ENCODE measurements around the gene GAGE13. TPM values are rescaled to one million over a fixed set of nuclear protein-coding genes. Genes with fewer than 3 reads are reported as not detected.
"Not testable (repeated sequence)": the region's sequence is repeated elsewhere in the genome, so short reads cannot be mapped to it uniquely, and the experiment has no call there.

Gene GAGE13
- total RNA-seq (2012; rRNA removed) (not detected in 2 replicates), polyA plus RNA-seq (2012; rRNA removed) (not detected in 2 replicates), Bru-seq, nascent RNA (not detected), BruChase-seq, experiment 1, labeled RNA remaining after a 6-hour chase (not detected), BruChase-seq, experiment 2, labeled RNA remaining after a 2-hour chase (not detected)
- polyA plus RNA-seq (2012; cell fraction: cytosol; rRNA removed), result not detected in 2 replicates
- polyA plus RNA-seq (2012; cell fraction: nucleus; rRNA removed; ENCODE audit: low replicate concordance), result not detected in 2 replicates
- long read RNA-seq, result 0 reads

GRCh38 chrX:49331282-49331681, at the start of gene GAGE13:
TSS of gene GAGE13 (plus strand) at chrX:49331582. CDS start at chrX:49332738, 1,156 bp downstream.
- H3K14ac ChIP-seq (replicated peaks; ENCODE audit: low read depth, low read length); dilution Hi-C loops (cut with HindIII; ENCODE audit: low sequenced_read_pairs, unreplicated experiment); in situ Hi-C loops (cut with MboI; ENCODE audit: low sequenced_read_pairs); H4K8ac ChIP-seq (ENCODE audit: low read depth in 2 of 2, low read length in 2 of 2); H3K9me1 ChIP-seq (ENCODE audit: insufficient read depth, low read length); H2BK15ac ChIP-seq (ENCODE audit: low read depth, low read length); ATAC-seq (ENCODE audit: low read depth); H3K9me3 ChIP-seq (ENCODE audit: control insufficient read depth, insufficient read depth, low read length); H3K4me2 ChIP-seq (ENCODE audit: low read depth, low read length); H3K4ac ChIP-seq (ENCODE audit: low read depth, low read length); POLR2A ChIA-PET (ENCODE audit: unreplicated experiment); H3K4me1 ChIP-seq (ENCODE audit: control insufficient read depth, insufficient read depth, low read length); CTCF ChIA-PET; H2AFZ ChIP-seq (replicated peaks; ENCODE audit: low read length, poor library complexity); H4K91ac ChIP-seq (ENCODE audit: insufficient read depth, low read depth, low read length); H4K20me1 ChIP-seq (ENCODE audit: insufficient read depth, low read length); H2AK9ac ChIP-seq (replicated peaks; ENCODE audit: low read depth, low read length, poor library complexity); intact Hi-C loops (cut with micrococcal nuclease); H3K23ac ChIP-seq (ENCODE audit: low read depth, low read length); H3K56ac ChIP-seq (ENCODE audit: extremely low read depth, insufficient read depth, low read length); H3K36me3 ChIP-seq (ENCODE audit: control insufficient read depth, insufficient read depth, low read length); H3K4me3 ChIP-seq (ENCODE audit: insufficient read depth, low read depth, low read length); H3K18ac ChIP-seq (ENCODE audit: low read depth, low read length); H3K27ac ChIP-seq (ENCODE audit: insufficient read depth, low read length); H2BK5ac ChIP-seq (ENCODE audit: low read depth, low read length, poor library complexity, severe bottlenecking); H3K9ac ChIP-seq (ENCODE audit: low read depth, low read length); H2BK20ac ChIP-seq (ENCODE audit: low read depth, low read length); H3K27me3 ChIP-seq (ENCODE audit: control insufficient read depth, insufficient read depth, low read length); H3K79me1 ChIP-seq (ENCODE audit: low read depth in 1 of 2, low read length in 2 of 2); BruUV-seq (replicated peaks); DNase-seq; H4K5ac ChIP-seq (ENCODE audit: low read depth, low read length); H2BK120ac ChIP-seq (ENCODE audit: low read depth, low read length); H2AK5ac ChIP-seq (ENCODE audit: low read depth, low read length): not testable (repeated sequence)
- no CpG with 5 or more reads among the region's 16 CpGs for WGBS, 2 experiments (ENCODE audit: extremely low coverage in 2 of 2, insufficient read length in 1 of 2)
